ENCODE results near the gene FNDC3B. TPM values are rescaled to one million over a fixed set of nuclear protein-coding genes. Genes with fewer than 3 reads are reported as not detected.

The FNDC3B gene
- polyA plus RNA-seq, 2 of the 4 experiments (the other 2 are of a cell fraction): 29.5 to 33.6 TPM

GRCh38 chr3:172031996-172032395 is 7.4 kb upstream of the FNDC3B start (continued):
- TF ChIP-seq, protein P1, sequence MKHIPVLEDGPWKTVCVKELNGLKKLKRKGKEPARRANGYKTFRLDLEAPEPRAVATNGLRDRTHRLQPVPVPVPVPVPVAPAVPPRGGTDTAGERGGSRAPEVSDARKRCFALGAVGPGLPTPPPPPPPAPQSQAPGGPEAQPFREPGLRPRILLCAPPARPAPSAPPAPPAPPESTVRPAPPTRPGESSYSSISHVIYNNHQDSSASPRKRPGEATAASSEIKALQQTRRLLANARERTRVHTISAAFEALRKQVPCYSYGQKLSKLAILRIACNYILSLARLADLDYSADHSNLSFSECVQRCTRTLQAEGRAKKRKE (CRISPR knock-in tag; IDR thresholded peaks at IDR 0.05; ENCODE audit: low read depth): no peak
- TF ChIP-seq POLR2A (IDR thresholded peaks at IDR 0.05; ENCODE audit: low read length): no peak

- H3K9me3 ChIP-seq: peaks cover 6% of the 10 kb centered on the region; the same call in 2 of the 3 replicates
- DNase-seq (ENCODE audit: low read depth in 1 of 2, low spot score in 1 of 2) (no peak), ATAC-seq (no peak), FAIRE-seq (no peak)
- H3K27ac ChIP-seq: no peak overlapping the region
- H3K4me1 ChIP-seq: peaks cover 21% of the 10 kb centered on the region; the same call in 2 of the 3 replicates
- 63% methylated on average over 2 of the region's 2 CpGs for WGBS (ENCODE audit: missing lambda C conversion rate)
- no peak overlapping the region for H3K4me3 ChIP-seq
- TF ChIP-seq GATA3 (IDR thresholded peaks at IDR 0.05; ENCODE audit: borderline replicate concordance) (no peak), RARB (CRISPR knock-in tag; IDR thresholded peaks at IDR 0.05) (no peak), FOSB (CRISPR knock-in tag; IDR thresholded peaks at IDR 0.05) (no peak), CHD2 (IDR thresholded peaks at IDR 0.05; ENCODE audit: low read length, partially characterized antibody) (no peak), HEYL (CRISPR knock-in tag; IDR thresholded peaks at IDR 0.05) (no peak), RFX5 (IDR thresholded peaks at IDR 0.05) (no peak), RNF2 (IDR thresholded peaks at IDR 0.05; ENCODE audit: borderline replicate concordance, low read depth) (no peak), CBX2 (IDR thresholded peaks at IDR 0.05; ENCODE audit: borderline replicate concordance, low read depth) (no peak), EP300 (IDR thresholded peaks at IDR 0.05) (no peak), E2F6 (IDR thresholded peaks at IDR 0.05; ENCODE audit: borderline replicate concordance, low read depth) (no peak), PHF8 (IDR thresholded peaks at IDR 0.05; ENCODE audit: borderline replicate concordance, low read depth) (no peak), POLR2AphosphoS2 (conservative IDR thresholded peaks at IDR 0.05; ENCODE audit: low read length) (no peak), JUNB (IDR thresholded peaks at IDR 0.05) (no peak), ELK1 (IDR thresholded peaks at IDR 0.05; ENCODE audit: low read depth, low read length) (no peak), ESRRA (IDR thresholded peaks at IDR 0.05; ENCODE audit: borderline replicate concordance, low read length) (no peak)
- TF ChIP-seq, protein P2, sequence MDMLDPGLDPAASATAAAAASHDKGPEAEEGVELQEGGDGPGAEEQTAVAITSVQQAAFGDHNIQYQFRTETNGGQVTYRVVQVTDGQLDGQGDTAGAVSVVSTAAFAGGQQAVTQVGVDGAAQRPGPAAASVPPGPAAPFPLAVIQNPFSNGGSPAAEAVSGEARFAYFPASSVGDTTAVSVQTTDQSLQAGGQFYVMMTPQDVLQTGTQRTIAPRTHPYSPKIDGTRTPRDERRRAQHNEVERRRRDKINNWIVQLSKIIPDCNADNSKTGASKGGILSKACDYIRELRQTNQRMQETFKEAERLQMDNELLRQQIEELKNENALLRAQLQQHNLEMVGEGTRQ (IDR thresholded peaks at IDR 0.05): no peak
- ChIA-PET CTCF (interaction anchor here (0.6 kb wide), 1 partner anchor 162 kb away, joined by 3 read pairs; no protein-coding TSS in a partner anchor), POLR2A (no interaction called here)
- no peak overlapping the region for H3K4me2 ChIP-seq
These were observed 6.0 kb upstream of the FNDC3B start for GRCh38 chr3:172033396-172033795.

DNA sequence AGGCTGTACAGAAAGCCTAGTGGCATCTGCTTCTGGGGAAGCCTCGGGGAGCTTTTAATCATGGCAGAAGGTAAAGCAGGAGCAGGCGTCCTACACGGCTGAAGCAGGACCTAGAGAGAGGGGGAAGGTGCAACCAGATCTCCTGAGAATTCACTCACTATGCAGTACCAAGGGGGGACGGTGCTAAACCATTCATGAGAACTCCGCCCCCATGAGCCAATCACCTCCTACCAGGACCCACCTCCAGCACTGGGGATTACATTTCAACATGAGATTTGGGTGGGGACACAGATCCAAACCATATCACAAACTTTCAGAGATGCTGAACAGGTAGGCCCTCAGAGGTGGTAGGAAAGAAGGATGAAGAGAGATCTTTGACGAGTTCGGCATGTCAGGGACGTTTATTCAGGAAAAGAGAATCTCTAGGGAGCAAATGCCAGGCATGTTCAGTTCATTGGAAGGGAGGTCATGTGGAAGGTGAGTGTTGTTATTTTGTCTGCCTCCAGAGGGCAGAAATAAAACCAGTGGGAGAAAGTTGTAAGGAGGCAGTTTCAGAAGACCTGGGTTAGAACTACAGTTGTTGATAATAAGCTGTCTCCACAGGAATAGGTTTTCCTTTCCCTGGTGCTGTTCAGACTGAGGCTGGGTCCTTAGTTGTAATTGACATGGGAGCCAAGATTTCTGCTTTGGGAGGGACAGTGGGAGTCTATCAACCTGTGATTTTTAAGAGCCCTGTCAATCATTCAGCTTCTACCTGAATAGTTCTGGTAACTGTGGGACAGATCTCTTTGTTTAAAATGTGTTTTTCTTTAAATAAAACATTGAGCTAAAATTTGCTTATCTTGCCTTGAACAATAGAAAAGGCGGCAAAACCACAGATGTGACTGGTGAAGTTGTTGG is 4.3 kb upstream of the FNDC3B start:
- no peak for ATAC-seq
- Histone ChIP-seq H3K27ac (0 out of 6 replicates have a peak overlapping the region, but pooled peaks have one; percentile 21 to 30), H3K4me1 (peaks cover 23% of the 10 kb centered on the region; the same call in 2 of the 3 replicates), H3K4me2 (no peak overlapping the region), H3K9me3 (peaks cover 6% of the 10 kb centered on the region; the same call in 2 of the 3 replicates), H3K4me3 (no peak overlapping the region)
- CTCF ChIA-PET: interaction anchor here (1.0 to 1.1 kb wide), 2 partner anchors 12 to 307 kb away, joined by 3 read pairs; no protein-coding TSS in a partner anchor
- POLR2A ChIA-PET: no interaction called here
- FAIRE-seq: no peak
- 0 out of 3 replicates have a peak, but pooled peaks have one; percentile 10 for TF ChIP-seq CTCF (IDR thresholded peaks at IDR 0.05)
- TF ChIP-seq RAD21 (conservative IDR thresholded peaks at IDR 0.05 in 1 of 2, IDR thresholded peaks at IDR 0.05 in 1 of 2): peak in 1 of 2 experiments; percentile 31; a peak in 2 of 5 replicates
- no peak for TF ChIP-seq MAFK (IDR thresholded peaks at IDR 0.05; ENCODE audit: partially characterized antibody)
- peak; percentile 12; the same call in 1 of the 3 replicates for TF ChIP-seq SMC3 (IDR thresholded peaks at IDR 0.05)
- 79% methylated on average over 9 of the region's 9 CpGs for WGBS (ENCODE audit: missing lambda C conversion rate)
- DNase-seq (ENCODE audit: low read depth in 1 of 2, low spot score in 1 of 2): peak in 1 of 2 experiments; percentile 32

Data from A549 (cell line).